GM19035 (cell line): Measurements from ENCODE around the gene KCNK17.

ENCODE experiments used
- ATAC-seq: cut with Tn5 transposase; IDR thresholded peaks from one replicate; pipeline ENCODE4 v1.9.1; 2021; ENCODE audit not compliant: unreplicated experiment

KCNK17 gene

DNA sequence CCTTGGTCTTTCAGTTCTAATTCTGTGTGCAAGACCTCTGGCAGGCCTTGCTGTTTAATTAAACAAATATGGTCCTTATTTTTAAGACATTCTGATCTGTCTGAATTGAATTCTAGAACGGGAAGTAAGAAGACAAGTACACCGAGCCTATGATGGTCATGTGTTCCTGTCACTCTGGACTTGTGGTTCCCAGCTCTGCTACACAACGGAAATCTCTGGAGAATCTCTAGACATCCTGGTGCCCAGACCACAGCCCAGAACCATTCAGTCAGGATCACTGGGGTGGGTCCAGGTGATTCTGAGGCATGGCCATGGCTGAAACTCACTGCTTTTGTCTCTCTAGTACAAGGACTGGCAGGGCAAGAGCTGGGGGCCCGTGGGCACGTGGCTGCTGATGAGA lies 24.2 kb upstream of the KCNK17 start:
- no peak for ATAC-seq

DNA sequence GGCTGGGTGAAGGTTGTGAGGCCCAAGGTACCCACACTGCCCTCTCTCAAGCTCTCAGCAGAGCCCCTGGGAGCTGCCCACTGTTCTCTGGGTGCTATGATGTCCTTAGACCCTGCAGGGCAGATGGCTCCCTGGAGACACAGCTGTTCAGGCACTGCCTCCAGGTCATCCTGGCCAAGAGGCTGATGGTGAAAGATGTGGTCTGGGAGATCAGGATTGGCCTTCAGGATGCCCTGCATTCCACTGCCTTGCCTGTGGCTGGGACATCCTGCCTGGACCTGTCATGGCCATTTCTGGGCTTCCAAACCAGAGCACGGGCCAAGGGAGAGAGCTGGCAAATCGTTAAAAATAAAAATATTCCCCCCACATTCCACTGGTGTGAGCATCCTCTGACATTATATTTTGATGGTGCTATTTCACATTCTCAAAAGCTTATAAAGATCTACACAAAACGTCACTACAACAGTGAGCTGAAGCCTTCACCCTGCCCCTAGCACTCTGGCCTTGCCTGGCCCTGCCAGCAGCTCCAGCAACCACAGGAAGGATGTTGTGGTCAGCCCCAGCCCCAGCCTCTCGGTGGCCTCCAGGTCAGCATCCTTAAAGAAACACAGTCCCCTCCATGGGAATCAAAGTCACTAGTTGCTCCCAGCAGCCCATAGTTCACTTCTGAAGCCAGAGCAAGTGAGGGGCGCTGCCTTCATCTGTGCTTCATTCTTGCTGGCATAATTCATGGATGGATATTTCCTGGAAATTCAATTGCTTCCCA lies 21.7 kb upstream of the KCNK17 start:
- ATAC-seq = no peak

DNA sequence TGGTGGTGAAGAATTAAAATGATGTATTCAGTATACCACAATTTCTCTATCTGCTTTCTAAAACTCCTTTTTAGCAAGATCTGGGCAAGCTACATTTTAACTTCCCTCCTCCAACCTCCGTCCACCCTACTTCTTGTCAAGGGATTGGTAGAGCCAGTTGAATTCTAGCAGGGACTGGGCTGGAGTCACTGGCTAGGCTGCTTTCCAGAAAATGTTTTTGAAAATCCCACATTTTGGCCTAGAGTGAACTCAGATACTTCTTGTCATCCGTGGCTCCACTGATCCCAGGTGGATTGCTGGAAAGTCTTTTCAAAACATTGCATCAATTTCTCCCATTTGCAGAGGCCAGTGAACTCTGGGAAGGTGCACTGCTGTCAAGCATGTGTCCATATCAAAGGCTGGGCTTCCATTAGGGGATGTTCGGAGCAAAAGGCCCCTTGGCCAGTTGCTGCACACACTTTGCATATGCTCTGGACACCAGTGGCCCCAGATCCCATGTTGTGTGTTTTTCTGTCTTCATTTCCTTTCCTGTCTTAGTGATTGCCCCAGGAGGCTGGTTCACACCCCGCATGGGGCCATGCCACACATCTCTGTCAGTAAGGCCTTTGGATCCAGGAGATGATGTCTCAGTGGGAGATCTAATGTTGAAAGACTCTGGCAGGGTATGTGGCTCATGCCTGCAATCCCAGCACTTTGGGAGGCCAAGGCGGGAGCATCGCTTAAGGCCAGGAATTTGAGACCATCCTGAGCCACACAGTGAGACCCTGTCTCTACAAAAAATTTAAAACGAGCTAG lies 19.6 kb upstream of the KCNK17 start:
- no peak for ATAC-seq

DNA sequence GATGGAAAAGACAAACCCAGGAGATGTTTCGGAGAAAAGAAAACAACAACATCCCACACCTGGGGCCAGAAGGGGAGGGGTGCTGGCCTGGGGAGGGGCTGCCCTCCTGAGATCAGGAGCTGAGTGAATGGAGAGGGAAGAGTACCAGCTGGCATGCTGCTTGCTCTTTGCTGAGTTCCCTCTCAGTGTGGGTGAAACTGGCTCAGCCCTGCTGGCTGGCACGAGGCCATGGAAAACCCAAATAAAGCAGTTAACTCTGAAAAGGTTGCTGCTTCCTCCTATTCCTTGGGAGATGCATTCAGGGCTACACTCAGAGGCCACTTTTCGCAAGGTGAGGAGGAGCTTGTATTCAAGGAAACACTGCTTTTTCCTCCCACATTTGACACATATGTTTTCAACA lies 16.3 kb upstream of the KCNK17 start:
- ATAC-seq = no peak

DNA sequence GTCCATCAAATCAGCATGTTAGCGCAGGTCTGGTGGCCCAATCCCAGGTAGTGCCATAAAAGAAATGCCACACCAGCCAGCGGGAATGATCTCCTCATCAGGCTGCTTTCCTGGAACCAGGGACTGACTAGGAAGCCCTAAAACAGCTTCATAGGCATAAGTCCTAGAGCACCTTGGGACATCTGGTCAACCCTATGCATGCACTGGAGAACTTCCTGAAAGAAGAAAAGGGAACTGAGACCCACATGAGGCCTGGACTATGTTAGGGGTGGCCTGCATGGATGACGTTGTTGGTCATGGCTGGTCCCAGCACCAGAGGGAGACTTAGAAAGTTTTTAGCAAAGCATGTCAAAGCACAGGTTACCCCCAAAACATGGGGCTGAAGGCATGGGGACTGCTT lies 15.8 kb upstream of the KCNK17 start:
- ATAC-seq = peak; percentile 77

DNA sequence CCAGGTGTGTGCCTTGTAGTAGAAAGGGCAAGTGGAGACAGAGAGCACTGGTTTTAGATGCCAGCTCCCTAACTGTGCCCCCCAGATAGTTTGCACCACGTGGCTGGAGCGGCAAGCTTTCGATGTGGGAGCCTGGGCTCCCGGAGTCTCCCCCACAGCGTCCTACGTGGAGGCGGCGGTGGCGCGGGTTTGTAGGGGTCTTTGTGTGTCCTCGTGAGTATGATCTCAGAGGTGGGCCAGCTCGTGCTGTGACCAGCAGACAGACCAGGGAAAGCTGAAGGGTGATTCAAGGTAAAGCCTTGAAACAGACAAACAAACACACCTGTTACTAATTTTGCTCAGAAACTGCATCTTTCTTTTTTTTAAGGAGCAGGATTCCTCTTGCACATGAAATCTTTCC lies 13.8 kb upstream of the KCNK17 start:
- no peak for ATAC-seq

DNA sequence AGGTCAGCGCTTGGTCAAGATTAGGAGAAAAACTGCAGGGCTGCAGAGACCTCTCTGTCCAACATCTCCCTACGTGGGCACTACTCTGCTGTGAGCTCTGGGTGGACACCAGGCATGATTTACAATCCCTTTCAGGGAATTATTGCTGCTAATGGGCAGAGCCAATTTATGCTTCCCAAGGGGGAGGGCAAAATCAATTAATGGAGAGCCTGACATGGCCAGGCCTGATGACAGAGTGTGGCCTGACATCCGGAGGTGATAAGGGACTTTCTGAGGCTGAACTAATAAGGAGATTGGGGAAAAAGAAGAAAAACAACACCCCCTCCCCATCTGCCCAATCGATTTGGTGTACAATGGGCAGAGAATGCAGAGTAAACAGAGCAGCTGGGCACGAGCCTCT lies 13.3 kb upstream of the KCNK17 start:
- no peak for ATAC-seq

DNA sequence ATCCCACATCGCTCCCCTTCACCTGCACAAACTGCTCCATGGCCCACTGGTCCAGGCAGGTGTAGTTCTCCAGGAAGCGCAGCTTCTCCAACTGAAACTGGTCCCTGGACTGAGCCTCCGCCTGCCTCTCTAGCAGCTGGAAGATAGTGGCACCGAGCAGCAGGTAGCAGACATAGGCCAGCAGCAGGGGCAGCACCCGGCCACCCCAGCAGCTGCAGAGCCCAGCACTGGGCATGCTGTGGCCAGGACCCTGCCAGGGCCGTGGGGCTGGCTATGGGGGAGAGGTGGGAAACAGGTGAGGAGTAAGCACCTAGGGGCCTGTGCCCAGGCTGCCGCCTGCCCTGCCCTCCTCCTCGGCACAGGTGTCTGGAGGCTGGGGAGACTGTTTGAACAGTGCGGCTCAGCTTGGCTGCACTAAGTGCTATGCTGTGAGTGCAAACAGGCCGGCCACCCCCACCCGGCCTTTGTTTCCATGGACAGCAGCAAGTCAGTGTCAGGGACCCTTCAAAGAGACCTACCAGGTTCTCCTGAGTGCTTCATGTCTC lies 8.2 kb upstream of the KCNK17 start, which contains the start of gene KCNK16:
KCNK16 (minus strand) TSS at position 397 of the 545 bp plus-strand sequence; CDS start at position 235, 162 bp downstream.
- ATAC-seq = no peak

DNA sequence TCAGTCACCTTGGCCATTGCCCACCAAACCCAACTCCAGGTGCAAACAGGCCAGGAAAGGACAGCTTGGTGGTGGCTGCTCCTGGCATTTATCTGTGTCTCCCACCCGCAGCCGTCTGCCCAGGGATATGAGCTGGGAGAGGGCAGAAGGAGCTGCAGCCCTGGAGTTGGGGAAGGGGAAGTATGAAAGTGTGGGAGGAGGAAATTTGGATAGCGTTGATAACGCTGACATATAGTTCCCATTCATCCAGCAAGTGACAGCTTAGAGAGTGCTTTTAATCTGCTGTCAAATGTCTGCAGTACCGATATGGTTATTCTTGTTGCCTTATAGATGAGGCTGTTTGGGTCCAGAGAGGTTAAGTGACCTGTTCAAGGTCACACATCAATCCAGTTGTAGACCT lies 7.5 kb upstream of the KCNK17 start:
- ATAC-seq = no peak

DNA sequence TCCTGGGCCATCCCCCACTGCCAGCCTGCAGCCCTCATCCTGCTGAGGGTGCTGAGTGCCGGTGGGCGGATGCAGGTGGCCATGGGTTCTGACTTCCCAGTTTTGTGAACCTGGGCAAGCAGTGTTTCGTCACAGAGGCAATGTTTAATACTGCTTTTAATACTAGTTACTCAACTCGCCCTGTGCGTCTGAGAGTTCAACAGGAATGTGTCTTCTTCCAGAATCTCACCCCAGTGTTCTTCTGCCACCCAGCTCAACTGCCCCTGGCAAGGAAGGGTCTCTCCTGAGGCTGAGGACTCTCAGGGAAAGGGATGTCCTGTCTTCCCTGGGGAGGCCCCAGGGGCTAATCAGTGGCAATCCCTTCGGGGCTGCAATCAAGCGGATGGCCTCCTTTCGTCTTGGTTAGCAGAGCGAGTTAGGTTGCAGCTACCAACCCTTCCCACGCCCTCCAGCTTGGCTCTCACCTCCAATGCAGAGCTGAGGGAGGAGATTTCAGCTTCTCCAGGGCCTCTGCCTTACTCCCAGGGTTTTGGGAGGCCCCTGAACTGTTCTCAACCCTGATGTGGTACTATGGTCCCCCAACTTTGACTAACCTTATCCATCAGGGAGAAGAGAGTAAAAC lies 6.3 kb upstream of the KCNK17 start:
- ATAC-seq = no peak

DNA sequence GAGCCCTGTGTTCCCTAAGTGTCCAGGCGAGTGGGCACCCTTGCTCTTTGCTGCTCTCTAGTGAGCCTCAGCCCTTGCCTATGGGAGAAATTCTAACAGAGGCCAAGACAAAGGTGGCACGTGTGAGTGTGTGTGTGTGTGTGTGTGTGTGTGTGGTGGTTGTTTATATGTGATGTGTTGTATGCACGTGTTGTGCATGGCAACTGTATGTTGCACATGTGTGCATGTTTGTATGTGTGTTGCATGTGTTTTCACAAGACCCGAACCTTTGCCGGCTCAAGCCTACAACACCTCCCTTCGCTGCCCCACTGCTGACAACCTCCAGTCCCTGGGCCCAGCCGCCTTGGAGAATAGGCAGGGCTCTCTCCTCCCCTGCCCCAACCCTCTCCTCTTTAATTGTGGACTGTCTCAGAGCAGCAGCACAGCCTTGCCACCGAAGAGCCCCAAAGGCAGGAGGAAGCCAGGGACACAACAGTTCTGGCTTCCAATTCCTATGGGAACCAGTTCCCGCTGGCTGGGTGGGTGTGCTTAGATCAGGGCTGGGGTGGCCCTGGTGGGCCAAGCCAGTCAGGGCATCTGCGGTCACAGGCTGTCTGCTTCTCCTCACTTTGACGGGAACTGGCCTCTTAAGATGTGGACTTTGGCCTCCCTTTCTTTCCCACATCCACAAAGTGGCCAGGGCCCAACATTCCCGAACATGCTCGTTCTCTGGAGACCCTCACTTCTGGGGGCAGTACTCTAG lies 5.6 kb upstream of the KCNK17 start:
- no peak for ATAC-seq

DNA sequence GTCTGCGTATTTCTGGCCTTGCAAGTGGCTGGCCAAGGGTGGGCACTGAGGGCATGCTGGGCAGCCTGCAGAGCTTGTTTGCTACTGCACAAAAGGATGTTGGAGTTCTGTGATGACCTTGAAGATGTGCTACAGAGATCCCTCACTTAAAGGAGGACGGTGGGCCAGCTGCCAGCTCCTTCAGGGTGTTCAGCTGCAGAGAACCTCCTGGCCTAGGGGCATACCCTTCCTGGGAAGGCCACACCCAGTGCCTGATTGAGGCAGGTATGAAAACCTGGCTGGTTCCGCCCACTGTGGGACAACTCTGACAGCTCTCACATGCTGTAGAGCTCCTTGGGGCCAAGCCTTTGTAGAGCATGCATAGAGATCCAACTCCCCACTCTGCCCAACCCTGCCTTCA lies 3.0 kb upstream of the KCNK17 start:
- no peak for ATAC-seq

DNA sequence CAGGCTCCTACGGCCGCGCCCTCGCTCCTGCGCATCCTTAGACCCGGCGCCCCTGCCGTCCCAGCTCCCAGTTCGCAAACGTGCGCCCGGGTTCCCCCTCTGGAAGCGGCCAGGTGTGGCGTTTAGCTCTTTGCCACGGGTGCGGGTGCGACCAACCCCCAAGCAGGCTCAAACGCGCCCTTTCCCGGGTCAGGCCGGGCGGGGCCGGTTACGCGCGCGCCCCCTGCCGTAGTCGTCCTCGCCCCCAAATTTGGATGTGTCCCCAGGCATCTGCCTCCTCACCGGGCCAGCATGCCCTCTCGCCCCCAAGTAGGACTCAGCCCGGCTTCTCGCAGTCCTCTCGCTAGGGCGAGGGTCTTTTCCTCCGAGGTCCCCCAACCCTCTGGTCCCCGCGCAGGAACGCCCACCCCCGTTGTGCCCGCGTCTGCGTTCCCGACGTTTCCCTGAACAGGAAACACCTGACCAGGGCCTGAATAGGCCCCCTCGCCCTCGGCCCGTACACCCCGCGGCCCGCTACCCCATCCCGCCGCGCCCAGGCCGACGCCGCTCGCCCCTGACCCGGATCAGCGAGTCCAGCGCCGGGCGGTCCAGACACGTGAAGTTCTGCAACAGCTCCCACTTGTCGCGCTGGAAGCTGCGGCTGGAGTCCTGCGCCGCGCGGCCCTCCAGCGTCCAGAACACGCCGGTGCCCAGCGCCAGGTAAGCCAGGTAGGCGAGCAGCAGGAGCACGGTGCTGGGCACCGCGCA lies 520 bp downstream of the KCNK17 start:
- no peak for ATAC-seq

DNA sequence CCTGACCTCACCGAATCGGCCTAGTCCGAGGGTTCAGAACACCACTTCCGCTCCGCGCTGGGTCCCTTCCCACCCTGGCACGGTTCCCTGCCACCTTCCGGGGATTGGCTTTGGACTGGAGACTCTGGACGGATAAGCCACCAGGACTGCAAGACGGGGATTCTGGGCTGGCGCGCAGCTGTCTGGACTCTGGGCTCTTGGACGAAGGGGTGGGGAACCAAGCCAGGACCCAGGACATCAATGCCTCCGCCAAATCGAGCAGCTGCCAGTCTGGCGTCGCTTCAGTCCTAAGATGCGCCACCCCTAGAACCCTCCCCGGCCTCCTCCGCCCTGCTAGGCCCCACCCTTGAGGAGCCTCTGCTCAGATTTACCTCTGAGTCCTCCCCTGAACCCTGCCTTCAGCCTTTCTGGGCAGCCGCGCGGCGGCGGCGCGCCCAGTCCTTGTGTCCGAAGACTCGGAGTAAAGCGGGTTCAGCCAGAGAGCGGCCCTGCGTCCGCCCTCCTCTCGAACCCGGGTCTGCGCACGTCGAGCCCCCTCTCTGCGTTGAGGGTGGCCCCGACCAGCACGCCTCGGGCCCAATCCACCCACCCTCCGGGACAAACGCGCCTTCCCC lies 1.2 kb downstream of the KCNK17 start:
- ATAC-seq = no peak

DNA sequence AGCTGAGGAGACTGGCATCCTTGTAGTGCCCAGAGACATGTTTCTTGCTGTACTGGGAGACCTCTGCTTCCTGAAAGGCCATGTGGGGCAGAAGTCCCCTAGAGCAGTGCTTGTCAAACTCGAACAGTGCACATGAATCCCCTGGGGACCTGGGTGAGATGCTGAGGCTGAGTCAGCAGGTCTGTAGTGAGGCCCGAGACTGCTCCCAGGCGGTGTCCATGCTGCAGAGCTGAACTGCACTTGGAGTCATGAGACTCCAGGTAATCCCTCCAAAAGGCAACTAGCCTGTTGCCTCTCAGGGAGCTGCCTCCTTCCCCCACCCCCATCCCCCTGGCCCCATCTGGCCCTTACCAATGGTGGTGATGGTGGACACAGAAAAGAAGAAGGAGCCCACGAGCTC lies 3.7 kb downstream of the KCNK17 start:
- ATAC-seq = no peak

DNA sequence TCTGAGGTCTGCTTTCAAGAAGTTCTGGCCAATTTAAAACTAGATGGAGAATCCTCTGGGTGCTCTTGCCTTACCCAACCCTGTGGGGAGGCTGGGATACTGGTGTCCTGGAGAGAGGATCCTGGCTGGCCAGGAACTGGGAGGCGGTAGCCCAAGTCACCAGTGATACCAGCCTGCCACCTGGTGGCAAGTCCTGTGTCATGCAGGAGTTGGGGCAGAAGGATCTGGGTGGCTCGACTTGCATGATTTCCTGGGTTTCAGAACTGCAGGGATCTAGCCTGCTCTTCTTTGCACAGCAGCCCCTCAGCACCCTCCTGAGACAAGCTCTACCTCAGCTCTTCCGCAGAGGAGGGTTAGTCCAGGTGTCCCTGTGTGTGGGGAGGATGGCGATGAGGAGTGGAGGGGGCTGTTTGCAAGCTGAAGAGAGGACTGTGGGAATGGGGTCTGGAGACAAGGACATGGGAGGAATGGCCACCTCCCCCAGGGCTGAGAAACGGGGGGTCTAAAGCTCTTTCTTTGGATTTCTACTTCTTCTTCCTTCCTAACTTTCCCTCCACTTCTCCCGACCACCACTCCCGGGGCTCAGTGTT lies 4.2 kb downstream of the KCNK17 start:
- no peak for ATAC-seq

DNA sequence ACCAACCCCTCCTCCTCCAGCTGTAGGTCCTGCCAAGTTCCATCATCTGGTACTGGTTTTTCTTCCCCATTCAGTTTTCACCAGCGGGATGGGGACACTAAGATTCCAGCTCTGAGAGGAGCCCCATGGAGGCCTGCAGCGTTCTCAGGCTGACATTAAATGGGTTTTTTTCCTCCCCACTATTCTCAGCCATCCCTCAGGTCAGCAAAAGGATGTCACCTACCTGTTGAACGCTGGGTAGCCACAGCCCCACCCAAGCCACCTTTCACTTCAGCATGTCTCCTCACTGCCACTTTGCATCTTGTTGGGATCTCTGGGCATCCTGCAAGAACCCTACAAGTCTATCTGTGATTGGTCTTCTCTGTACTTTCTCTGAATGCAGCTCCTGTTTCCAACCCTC lies 6.8 kb downstream of the KCNK17 start:
- no peak for ATAC-seq

DNA sequence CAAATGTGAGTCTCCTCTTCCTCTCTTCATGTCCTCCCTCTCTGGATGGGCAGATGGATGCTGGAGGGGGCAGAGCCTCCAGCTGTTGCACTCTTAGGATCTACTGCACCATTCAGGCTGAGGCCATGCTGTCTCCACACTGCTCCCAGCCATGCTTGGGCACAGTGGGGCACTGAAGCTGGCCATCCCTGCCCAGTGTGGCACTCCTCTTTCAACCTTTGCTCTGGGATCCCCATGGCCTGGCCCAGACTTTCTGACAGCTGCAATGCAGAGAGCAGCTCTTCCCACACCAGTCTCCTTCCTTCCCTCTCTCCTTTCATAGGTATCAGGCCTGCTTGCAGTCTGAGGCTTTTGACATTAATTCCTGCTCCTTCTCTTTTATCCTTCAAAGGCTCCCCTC lies 9.3 kb downstream of the KCNK17 start:
- ATAC-seq = no peak

DNA sequence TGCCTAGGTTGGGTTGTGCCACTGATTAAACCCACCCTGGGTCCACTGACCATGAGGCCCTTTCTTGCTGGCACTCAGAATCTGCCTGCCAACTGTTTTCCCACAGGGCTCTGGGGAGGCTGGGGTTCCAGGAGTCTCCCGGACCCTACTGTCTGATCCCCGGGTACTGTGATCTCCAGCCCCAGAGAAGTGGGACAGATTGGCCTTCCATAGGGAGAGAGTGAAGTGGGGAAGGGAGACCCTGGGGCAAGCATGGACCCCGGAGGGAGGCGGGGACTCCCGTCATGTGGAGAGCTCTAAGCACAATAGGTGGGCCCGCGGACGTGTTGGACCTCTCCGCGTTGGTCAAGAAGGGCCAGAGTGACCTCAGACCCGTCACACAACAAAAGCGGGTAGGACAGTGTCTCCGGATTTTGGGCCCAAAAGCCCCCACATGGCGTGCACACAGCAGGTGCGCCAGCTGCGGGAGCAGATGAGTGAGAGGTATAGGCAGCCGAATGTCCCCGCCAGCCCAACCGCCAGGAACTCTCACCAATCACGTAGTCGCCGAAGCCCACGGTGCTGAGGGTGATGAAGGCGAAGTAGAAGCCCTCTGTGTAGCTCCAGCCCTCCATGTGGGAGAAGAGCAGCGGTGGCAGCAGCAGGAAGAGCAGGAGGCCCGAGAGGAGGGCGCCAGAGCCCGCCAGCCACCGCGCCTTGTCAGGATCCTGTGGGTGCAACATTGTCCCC lies 10.6 kb downstream of the KCNK17 start:
- ATAC-seq = no peak
